ENCODE data around the gene C11orf97.
"Not testable (repeated sequence)": the region's sequence is repeated elsewhere in the genome, so short reads cannot be mapped to it uniquely, and the experiment has no call there.

The C11orf97 gene

GRCh38 chr11:94557992-94558391 is 45.7 kb downstream of the C11orf97 start:
- no peak for DNase-seq (ENCODE audit: low read depth in 3 of 3)

- no peak for DNase-seq (ENCODE audit: low read depth in 3 of 3)
Measured at GRCh38 chr11:94558468-94558867, 46.2 kb downstream of the C11orf97 start.

- no peak for DNase-seq (ENCODE audit: low read depth in 3 of 3)
Measured at GRCh38 chr11:94558932-94559331, 46.7 kb downstream of the C11orf97 start.

GRCh38 chr11:94559361-94559760 is 47.1 kb downstream of the C11orf97 start:
- no peak for DNase-seq (ENCODE audit: low read depth in 3 of 3)

GRCh38 chr11:94560834-94561233 is 48.6 kb downstream of the C11orf97 start:
- no peak for DNase-seq (ENCODE audit: low read depth in 3 of 3)

GRCh38 chr11:94563176-94563847 is 51.1 kb downstream of the C11orf97 start:
- no peak for DNase-seq (ENCODE audit: low read depth in 3 of 3)

GRCh38 chr11:94563848-94564467 is 51.7 kb downstream of the C11orf97 start:
- no peak for DNase-seq (ENCODE audit: low read depth in 3 of 3)

GRCh38 chr11:94567181-94567670 is 55.0 kb downstream of the C11orf97 start, which contains the start of gene PIWIL4:
Gene PIWIL4, plus strand, starts transcription at chr11:94567368. Its CDS starts 151 bp downstream, at chr11:94567519.
- DNase-seq (ENCODE audit: low read depth in 3 of 3) = no peak

GRCh38 chr11:94568200-94568599 is 55.9 kb downstream of the C11orf97 start:
- DNase-seq (ENCODE audit: low read depth in 3 of 3) = no peak

GRCh38 chr11:94568717-94569116 is 56.5 kb downstream of the C11orf97 start:
- DNase-seq (ENCODE audit: low read depth in 3 of 3) = no peak

- DNase-seq (ENCODE audit: low read depth in 3 of 3) = not testable (repeated sequence)
Measured at GRCh38 chr11:94572975-94573374, 60.7 kb downstream of the C11orf97 start.

- no peak for DNase-seq (ENCODE audit: low read depth in 3 of 3)
Measured at GRCh38 chr11:94574193-94574961, 62.1 kb downstream of the C11orf97 start.

- DNase-seq (ENCODE audit: low read depth in 3 of 3) = no peak
Measured at GRCh38 chr11:94576306-94576705, 64.0 kb downstream of the C11orf97 start.

GRCh38 chr11:94577841-94578240 is 65.6 kb downstream of the C11orf97 start:
- DNase-seq (ENCODE audit: low read depth in 3 of 3) = no peak
